NCI-H82 (cell line): Measurements from ENCODE around the gene OTUD4.

Experiments
- DNase-seq: peaks from one replicate; lab custom pipeline; 2025; lab: John Stamatoyannopoulos, UW

The OTUD4 gene

GRCh38 chr4:145125396-145125795 is 55.0 kb downstream of the OTUD4 start:
- DNase-seq: no peak

- DNase-seq: no peak
Measured at GRCh38 chr4:145108128-145108527, 72.3 kb downstream of the OTUD4 start.

GRCh38 chr4:145107126-145107525 is 73.3 kb downstream of the OTUD4 start:
- DNase-seq: no peak

GRCh38 chr4:145103496-145103895 is 76.9 kb downstream of the OTUD4 start:
- DNase-seq: no peak

- DNase-seq: no peak
Measured at GRCh38 chr4:145102619-145103018, 77.8 kb downstream of the OTUD4 start.

GRCh38 chr4:145101091-145101490 is 79.3 kb downstream of the OTUD4 start:
- no peak for DNase-seq

GRCh38 chr4:145099653-145100052 is 80.7 kb downstream of the OTUD4 start:
- no peak for DNase-seq

GRCh38 chr4:145098675-145099037 is 81.7 kb downstream of the OTUD4 start:
- peak; percentile 60 for DNase-seq

GRCh38 chr4:145097821-145098674 is 82.3 kb downstream of the OTUD4 start, which contains the start of the genes ABCE1 and ANAPC10:
TSS of gene ABCE1 (plus strand) at chr4:145098311. CDS start at chr4:145104413, 6,102 bp downstream.
TSS of gene ANAPC10 (minus strand) at chr4:145098196. CDS start at chr4:145096099, 2,097 bp downstream.
- DNase-seq: peak; percentile 98

GRCh38 chr4:145097331-145097820 is 83.0 kb downstream of the OTUD4 start:
- no peak for DNase-seq

- no peak for DNase-seq
Measured at GRCh38 chr4:145093638-145094037, 86.8 kb downstream of the OTUD4 start.

- DNase-seq: no peak
Measured at GRCh38 chr4:145090380-145090779, 90.0 kb downstream of the OTUD4 start.

- no peak for DNase-seq
Measured at GRCh38 chr4:145083891-145084605, 96.3 kb downstream of the OTUD4 start.
